RWPE2 (cell line): Measurements from ENCODE around the gene GARNL3.
A peak's percentile ranks its signal among the peaks of the same experiment; 100 is the strongest.

Experiments
- ATAC-seq: fragments of 200-7000 bp; cut with Tn5 transposase; 3 replicates; pipeline ENCODE4 v1.9.1; 2021; ENCODE audit warnings: low read depth
- DNase-seq: peaks from one replicate; pipeline ENCODE4 v3.0.0-alpha.2; 2020; ENCODE audit warnings: low spot score
- H3K27ac ChIP-seq: fragments of 450-650 bp; 2 replicates; pipeline ENCODE4 v1.5.1; 2017; ENCODE audit warnings: mild to moderate bottlenecking; ENCODE audit not compliant: poor library complexity, severe bottlenecking
- H3K27me3 ChIP-seq: fragments of 250-450 bp; sonication (Bioruptor Pico); 2 replicates; pipeline ENCODE4 v1.5.1; 2021; ENCODE audit warnings: mild to moderate bottlenecking, moderate library complexity; ENCODE audit not compliant: insufficient read depth, poor library complexity, severe bottlenecking
- H3K36me3 ChIP-seq: fragments of 250-450 bp; sonication (Bioruptor Pico); 2 replicates; pipeline ENCODE4 v1.5.1; 2020; ENCODE audit warnings: low read depth, mild to moderate bottlenecking, moderate library complexity
- H3K4me1 ChIP-seq: fragments of 250-450 bp; sonication (Bioruptor Pico); 2 replicates; pipeline ENCODE4 v1.5.1; 2021; ENCODE audit warnings: mild to moderate bottlenecking, moderate library complexity; ENCODE audit not compliant: insufficient read depth, poor library complexity, severe bottlenecking
- H3K4me3 ChIP-seq: fragments of 250-450 bp; sonication (Bioruptor Pico); 2 replicates; pipeline ENCODE4 v1.5.1; 2021; ENCODE audit warnings: mild to moderate bottlenecking, moderate library complexity; ENCODE audit not compliant: severe bottlenecking
- H3K9me3 ChIP-seq: fragments of 250-450 bp; sonication (Bioruptor Pico); 2 replicates; pipeline ENCODE4 v1.5.1; 2021; ENCODE audit warnings: mild to moderate bottlenecking, moderate library complexity; ENCODE audit not compliant: severe bottlenecking
- CTCF ChIP-seq: fragments of 450-650 bp; IDR thresholded peaks from one replicate; pipeline ENCODE4 v1.5.1; 2017; ENCODE audit warnings: mild to moderate bottlenecking, moderate library complexity; ENCODE audit not compliant: poor library complexity, severe bottlenecking

The GARNL3 gene

DNA sequence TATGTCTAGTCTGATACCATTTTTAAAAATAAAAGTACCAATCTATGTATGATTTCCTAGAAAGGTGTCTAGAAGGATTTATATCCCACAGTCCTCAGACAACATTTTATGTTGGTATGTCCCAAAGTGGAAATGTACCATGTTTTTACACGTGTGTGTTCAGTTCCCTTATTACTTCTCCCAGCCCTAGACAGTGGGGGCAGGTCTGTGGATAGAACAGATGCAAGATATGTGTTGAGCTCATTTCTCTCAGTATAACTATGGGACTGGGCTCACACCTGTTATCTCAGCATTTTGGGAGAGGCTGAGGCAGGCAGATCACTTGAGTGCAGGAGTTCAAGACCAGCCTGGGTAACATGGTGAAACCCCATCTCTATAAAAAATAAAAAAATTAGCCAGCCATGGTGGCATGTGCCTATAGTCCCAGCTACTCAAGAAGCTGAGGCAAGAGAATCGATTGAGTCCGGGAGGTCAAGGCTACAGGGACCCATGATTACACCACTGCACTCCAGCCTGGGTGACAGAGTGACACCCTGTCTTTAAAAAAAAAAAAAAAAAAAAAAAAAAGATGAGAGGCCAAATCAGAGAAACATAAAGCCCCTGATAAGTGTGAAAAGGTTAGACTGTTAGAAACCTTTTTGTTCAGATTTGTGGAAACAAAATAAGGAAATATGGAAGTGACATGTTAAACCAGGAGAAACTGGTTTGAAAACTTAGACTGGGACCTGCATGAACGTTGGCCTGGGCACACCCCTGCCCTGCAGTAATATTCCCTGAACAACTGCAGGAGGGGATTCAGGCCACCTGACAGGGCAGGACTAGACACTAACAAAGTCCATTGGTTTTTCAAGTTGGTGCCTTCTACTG is 125.0 kb downstream of the GARNL3 start:
- H3K27ac ChIP-seq, result peak overlapping the region; percentile 59
- H3K4me3 ChIP-seq, result no peak overlapping the region
- H3K4me1 ChIP-seq, result peaks cover 22% of the 10 kb centered on the region
- no peaks in the 10 kb centered on the region for H3K36me3 ChIP-seq
- ATAC-seq (no peak), DNase-seq (no peak)
- H3K27me3 ChIP-seq, result no peaks in the 10 kb centered on the region
- H3K9me3 ChIP-seq, result no peaks in the 10 kb centered on the region
- no peak for TF ChIP-seq CTCF

- no peak for DNase-seq
- no peak for ATAC-seq
- H3K27ac ChIP-seq, result no peak overlapping the region
- H3K4me1 ChIP-seq, result peaks cover 22% of the 10 kb centered on the region
- no peaks in the 10 kb centered on the region for H3K27me3 ChIP-seq
- no peaks in the 10 kb centered on the region for H3K36me3 ChIP-seq
- no peak for TF ChIP-seq CTCF
- no peaks in the 10 kb centered on the region for H3K9me3 ChIP-seq
- H3K4me3 ChIP-seq, result no peak overlapping the region
These were observed 125.6 kb downstream of the GARNL3 start for GRCh38 chr9:127390248-127390545.

DNA sequence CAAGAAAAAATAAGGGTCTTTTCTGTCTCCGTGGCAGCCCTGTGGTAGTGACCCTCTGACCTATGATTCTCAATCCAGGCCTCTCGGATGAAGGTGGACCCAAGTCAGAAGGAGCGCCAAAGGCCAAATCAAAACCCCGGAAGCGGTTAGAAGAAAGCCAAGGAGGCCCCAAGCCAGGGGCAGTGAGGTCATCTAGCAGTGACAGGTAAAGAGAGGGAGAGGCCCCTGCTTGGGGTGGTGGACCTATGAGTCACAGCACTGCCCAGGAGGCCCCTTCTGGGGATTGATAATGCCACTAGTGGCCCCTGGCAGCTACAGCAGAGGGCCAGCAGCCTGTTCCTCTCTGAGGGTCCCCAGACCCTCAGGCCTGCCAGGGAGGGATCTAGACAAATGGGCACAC is 126.0 kb downstream of the GARNL3 start:
- no peaks in the 10 kb centered on the region for H3K36me3 ChIP-seq
- ATAC-seq, result no peak
- no peaks in the 10 kb centered on the region for H3K9me3 ChIP-seq
- H3K27ac ChIP-seq, result no peak overlapping the region
- H3K4me1 ChIP-seq, result peaks cover 22% of the 10 kb centered on the region
- no peak overlapping the region for H3K4me3 ChIP-seq
- no peak for TF ChIP-seq CTCF
- no peak for DNase-seq
- H3K27me3 ChIP-seq, result no peaks in the 10 kb centered on the region

GRCh38 chr9:127392166-127392565 is 127.6 kb downstream of the GARNL3 start:
- Histone ChIP-seq H3K4me1 (peaks cover 22% of the 10 kb centered on the region), H3K27ac (no peak overlapping the region), H3K9me3 (no peaks in the 10 kb centered on the region), H3K36me3 (no peaks in the 10 kb centered on the region), H3K4me3 (no peak overlapping the region), H3K27me3 (no peaks in the 10 kb centered on the region)
- DNase-seq (no peak), ATAC-seq (no peak)
- no peak for TF ChIP-seq CTCF

DNA sequence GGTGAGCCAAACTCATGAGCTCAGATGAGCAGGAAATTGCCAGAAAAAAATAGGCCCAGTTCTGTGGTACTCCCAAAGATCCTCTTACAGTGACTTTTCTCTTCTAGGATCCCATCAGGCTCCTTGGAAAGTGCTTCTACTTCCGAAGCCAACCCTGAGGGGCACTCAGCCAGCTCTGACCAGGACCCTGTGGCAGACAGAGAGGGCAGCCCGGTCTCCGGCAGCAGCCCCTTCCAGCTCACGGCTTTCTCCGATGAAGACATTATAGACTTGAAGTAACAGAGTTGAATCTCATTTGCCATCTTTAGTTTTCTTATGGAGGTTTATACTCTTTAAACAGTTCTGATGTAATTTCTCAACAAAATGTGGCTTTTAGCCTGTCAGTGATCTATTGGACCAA is 128.4 kb downstream of the GARNL3 start:
- ATAC-seq, result no peak
- no peak overlapping the region for H3K27ac ChIP-seq
- TF ChIP-seq CTCF, result no peak
- DNase-seq, result no peak
- no peaks in the 10 kb centered on the region for H3K27me3 ChIP-seq
- no peaks in the 10 kb centered on the region for H3K36me3 ChIP-seq
- H3K9me3 ChIP-seq, result no peaks in the 10 kb centered on the region
- no peak overlapping the region for H3K4me3 ChIP-seq
- peaks cover 18% of the 10 kb centered on the region for H3K4me1 ChIP-seq
